GM12878 (cell line): ENCODE data around the gene PLEKHH1. TPM values are rescaled to one million over a fixed set of nuclear protein-coding genes. Genes with fewer than 3 reads are reported as not detected.

Experiments
- ATAC-seq: fragments of 200-7000 bp; cut with Tn5 transposase; 3 replicates; pipeline ENCODE4 v1.9.1; 2020; ENCODE audit warnings: mild to moderate bottlenecking, moderate library complexity
- BruUV-seq: library from RNA; stranded (reverse); fragments of 400-500 nt; replicated peaks from 2 replicates; lab custom pipeline; 2021; lab: Mats Ljungman, UMichigan
- CTCF ChIA-PET: fragments of 300-600 bp; sonication (Branson Sonifier 250); formaldehyde crosslinking; extraction: SDS; loops from one replicate; lab custom pipeline; 2021; ENCODE audit warnings: inconsistent platforms; lab: Yijun Ruan, JAX
- POLR2A ChIA-PET: fragments of 350-600 bp; formaldehyde crosslinking; extraction: SDS; loops from one replicate; lab custom pipeline; 2021; ENCODE audit warnings: inconsistent platforms; lab: Charles Lee
- RAD21 ChIA-PET: fragments of 300-600 bp; sonication (Branson Sonifier 250); formaldehyde crosslinking; loops from one replicate; lab custom pipeline; 2023; ENCODE audit warnings: antibody characterized with exemption; ENCODE audit not compliant: unreplicated experiment; lab: Charles Lee
- SMC1A ChIA-PET: fragments of 300-600 bp; sonication (Branson Sonifier 250); formaldehyde crosslinking; loops from one replicate; lab custom pipeline; 2023; ENCODE audit not compliant: unreplicated experiment, uncharacterized antibody; lab: Charles Lee
- DNase-seq: peaks from one replicate; pipeline ENCODE4 v3.0.0-alpha.2; 2011; ENCODE audit warnings: low read depth, low spot score
- FAIRE-seq: peaks from 3 replicates; lab custom pipeline; 2011; peaks lifted over from hg19 to GRCh38; lab: Jason Lieb, UNC
- H2AFZ ChIP-seq: 2 replicates; pipeline ENCODE4 v1.6.0; 2011; ENCODE audit warnings: low read depth, low read length, control low read depth; ENCODE audit not compliant: control insufficient read depth
- H3K27ac ChIP-seq: 2 replicates; pipeline ENCODE4 v1.5.1; 2011; ENCODE audit warnings: control low read depth; ENCODE audit not compliant: control insufficient read depth, insufficient read depth
- H3K27me3 ChIP-seq, 2 experiments: replicated peaks in 1 of 2; 2 replicates each; pipeline versions ENCODE4 v1.6.0 to v1.6.1; 2011; ENCODE audit warnings: low read length in 1 of 2; ENCODE audit not compliant: control insufficient read depth in 2 of 2, insufficient read depth in 2 of 2
- H3K36me3 ChIP-seq, 2 experiments: 2 replicates each; pipeline ENCODE4 v1.5.1; 2011; ENCODE audit warnings: low read length in 1 of 2; ENCODE audit not compliant: control insufficient read depth in 2 of 2, insufficient read depth in 2 of 2
- H3K4me1 ChIP-seq: 2 replicates; pipeline ENCODE4 v1.6.1; 2011; ENCODE audit warnings: mild to moderate bottlenecking, low read length, moderate library complexity, mixed read lengths; ENCODE audit not compliant: control insufficient read depth, insufficient read depth
- H3K4me2 ChIP-seq: 2 replicates; pipeline ENCODE4 v1.6.0; 2011; ENCODE audit warnings: control low read depth; ENCODE audit not compliant: control insufficient read depth, insufficient read depth
- H3K4me3 ChIP-seq: fragments of 200-600 bp; sonication (generic); 2 replicates; pipeline ENCODE4 v1.5.1; 2016
- H3K79me2 ChIP-seq: 2 replicates; pipeline ENCODE4 v1.6.0; 2011; ENCODE audit warnings: low read length; ENCODE audit not compliant: control insufficient read depth, insufficient read depth
- H3K9ac ChIP-seq: 2 replicates; pipeline ENCODE4 v1.8.0; 2011; ENCODE audit warnings: low read length, control low read depth, mixed read lengths; ENCODE audit not compliant: control insufficient read depth, insufficient read depth
- H3K9me3 ChIP-seq: replicated peaks from 3 replicates; pipeline ENCODE4 v1.5.1; 2011; ENCODE audit warnings: mild to moderate bottlenecking, low read length; ENCODE audit not compliant: control insufficient read depth, insufficient read depth
- H4K20me1 ChIP-seq: 2 replicates; pipeline ENCODE4 v1.6.0; 2011; ENCODE audit not compliant: control insufficient read depth, insufficient read depth
- EGR1 ChIP-seq, 2 experiments: IDR thresholded peaks; 1 replicate in 1 of 2; 2 replicates in 1 of 2; pipeline ENCODE4 v1.6.1; 2011 to 2012; ENCODE audit warnings: low read depth in 2 of 2, low read length in 2 of 2, borderline replicate concordance in 1 of 2, mild to moderate bottlenecking in 1 of 2, moderate library complexity in 1 of 2
- ETV6 ChIP-seq, 2 experiments: fragments of 450-650 bp in 1 of 2; IDR thresholded peaks in 1 of 2; conservative IDR thresholded peaks in 1 of 2; 2 replicates each; pipeline ENCODE4 v1.6.1; 2014; ENCODE audit warnings: antibody characterized with exemption in 1 of 2, borderline replicate concordance in 1 of 2, low read depth in 1 of 2, mild to moderate bottlenecking in 1 of 2, moderate library complexity in 1 of 2
- MEF2A ChIP-seq: IDR thresholded peaks from 2 replicates; pipeline ENCODE4 v1.6.1; 2011; ENCODE audit warnings: low read depth, mild to moderate bottlenecking, low read length, moderate library complexity; ENCODE audit not compliant: insufficient read depth
- MXI1 ChIP-seq: fragments of 150-350 bp; IDR thresholded peaks from 2 replicates; pipeline ENCODE4 v1.6.1; 2011; ENCODE audit warnings: low read depth, mild to moderate bottlenecking, inconsistent platforms, low read length, improper control_type of control experiment
- POLR2A ChIP-seq: IDR thresholded peaks from 2 replicates; pipeline ENCODE4 v1.6.1; 2011; ENCODE audit warnings: low read depth, mild to moderate bottlenecking, low read length
- SREBF1 ChIP-seq: IDR thresholded peaks from 2 replicates; pipeline ENCODE4 v1.6.1; 2012; ENCODE audit warnings: mild to moderate bottlenecking, low read length
- YBX1 ChIP-seq: fragments of 450-650 bp; IDR thresholded peaks from 2 replicates; pipeline ENCODE4 v1.6.1; 2016; ENCODE audit warnings: antibody characterized with exemption
- WGBS: methylation state at CpG from one replicate; pipeline ENCODE4 v1.1.6; 2016; ENCODE audit warnings: low lambda C conversion rate; ENCODE audit not compliant: insufficient replicate concordance, insufficient coverage; ENCODE audit errors: missing lambda C conversion rate; 5-methylcytosine and 5-hydroxymethylcytosine counted together
- in situ Hi-C: fragments of 300-500 bp; cut with MboI; formaldehyde crosslinking; loops from 9 replicates; pipeline ENCODE4 v1.14.3; 2018; ENCODE audit warnings: mixed read lengths
- intact Hi-C: fragments of 100-400 bp; cut with micrococcal nuclease; formaldehyde crosslinking; loops from one replicate; pipeline ENCODE4 v1.14.2; 2022; ENCODE audit not compliant: unreplicated experiment
- polyA plus RNA-seq, 11 experiments: library from polyadenylated mRNA; depleted of rRNA in 4 of 11; unstranded in 6 of 11; stranded (reverse) in 5 of 11; fragments of >200 nt; fragmentation: Nextera tagmentation in 4 of 11; fragmentation: Illumina TruSeq in 1 of 11; extraction: Ambion mirVana in 4 of 11; extraction: Trizol in 1 of 11; gene quantifications; 1 replicate in 1 of 11; 2 replicates in 10 of 11; pipeline versions ENCODE4 v1.2.1 to v1.2.3, GENCODE V29; 2011 to 2016; ENCODE audit warnings: inconsistent platforms in 2 of 11, missing spikeins in 2 of 11, low read depth in 1 of 11
- total RNA-seq, 4 experiments: library from RNA; depleted of rRNA in 3 of 4; stranded (reverse); fragments of >200 nt in 3 of 4; fragmentation: Illumina TruSeq in 1 of 4; extraction: Trizol in 1 of 4; gene quantifications; 2 replicates each; pipeline versions ENCODE4 v1.2.1 to v1.2.3, GENCODE V29; 2013 to 2021
- TF ChIP-seq, protein P1 (sequence below): fragments of 450-650 bp; IDR thresholded peaks from 2 replicates; pipeline ENCODE4 v1.6.1; 2016; ENCODE audit warnings: mild to moderate bottlenecking

Gene PLEKHH1
- total and polyA plus RNA-seq, 10 of the 15 experiments (the other 5 are each of a cell fraction or from before 2014, with no cell fraction given): 0.11 to 0.95 (median 0.41) TPM

DNA sequence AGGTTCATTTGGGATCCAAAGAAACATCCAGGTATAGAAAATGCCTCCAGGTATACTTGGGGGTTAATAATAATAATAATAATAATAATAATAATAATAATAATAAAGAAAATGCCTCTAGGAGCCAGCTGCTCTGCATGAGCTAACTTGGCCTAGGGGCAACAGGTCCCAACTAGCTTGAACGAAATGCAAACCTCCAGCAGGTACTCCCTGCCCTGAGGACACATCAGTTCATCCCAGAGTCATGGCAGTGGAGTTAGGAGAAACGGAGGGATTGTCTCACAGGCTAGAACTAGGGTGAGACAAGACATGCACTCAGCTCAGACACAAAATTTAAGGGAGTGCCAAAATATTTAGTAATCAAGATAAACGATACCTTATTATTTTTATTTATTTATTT, 32.1 kb upstream of the PLEKHH1 start:
- 53% methylated on average over 3 of the region's 3 CpGs for WGBS
- TF ChIP-seq POLR2A (no peak), MEF2A (no peak), SREBF1 (no peak), ETV6 (conservative IDR thresholded peaks at IDR 0.05 in 1 of 2, IDR thresholded peaks at IDR 0.05 in 1 of 2; ENCODE audit: borderline replicate concordance in 1 of 2, low read depth in 1 of 2) (no peak), YBX1 (no peak), EGR1 (IDR thresholded peaks at IDR 0.05; ENCODE audit: borderline replicate concordance in 1 of 2, low read depth in 2 of 2, low read length in 2 of 2) (no peak), MXI1 (no peak)
- TF ChIP-seq, protein P1, sequence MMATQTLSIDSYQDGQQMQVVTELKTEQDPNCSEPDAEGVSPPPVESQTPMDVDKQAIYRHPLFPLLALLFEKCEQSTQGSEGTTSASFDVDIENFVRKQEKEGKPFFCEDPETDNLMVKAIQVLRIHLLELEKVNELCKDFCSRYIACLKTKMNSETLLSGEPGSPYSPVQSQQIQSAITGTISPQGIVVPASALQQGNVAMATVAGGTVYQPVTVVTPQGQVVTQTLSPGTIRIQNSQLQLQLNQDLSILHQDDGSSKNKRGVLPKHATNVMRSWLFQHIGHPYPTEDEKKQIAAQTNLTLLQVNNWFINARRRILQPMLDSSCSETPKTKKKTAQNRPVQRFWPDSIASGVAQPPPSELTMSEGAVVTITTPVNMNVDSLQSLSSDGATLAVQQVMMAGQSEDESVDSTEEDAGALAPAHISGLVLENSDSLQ: no peak
- Histone ChIP-seq H3K9me3 (no peaks in the 10 kb centered on the region), H3K4me1 (no peaks in the 10 kb centered on the region), H3K9ac (no peak overlapping the region), H3K4me2 (no peak overlapping the region), H3K27me3 (no peaks in the 10 kb centered on the region; a peak in 1 of 4 replicates), H3K79me2 (no peaks in the 10 kb centered on the region), H2AFZ (no peak overlapping the region), H3K27ac (no peak overlapping the region), H3K4me3 (no peak overlapping the region), H4K20me1 (no peaks in the 10 kb centered on the region), H3K36me3 (no peaks in the 10 kb centered on the region)
- BruUV-seq: no TSS peak
- DNase-seq (no peak), ATAC-seq (no peak), FAIRE-seq (no peak)
- RAD21 ChIA-PET: no interaction called here
- SMC1A ChIA-PET: interaction anchor here (1.1 to 1.5 kb wide), 2 partner anchors 13 to 76 kb away, joined by 3 to 4 read pairs; no protein-coding TSS in a partner anchor
- CTCF ChIA-PET: interaction anchor here (0.7 kb wide), 1 partner anchor 15 kb away, joined by 3 read pairs; no protein-coding TSS in a partner anchor
- POLR2A ChIA-PET: interaction anchor here (0.6 kb wide), 1 partner anchor 97 kb away, joined by 3 read pairs; no protein-coding TSS in a partner anchor
- in situ Hi-C loops: no loop called here
- intact Hi-C loops: no loop called here
